IPS DF 6.9 (cell line): ENCODE data around the gene KIN.
"Not testable (repeated sequence)": the region's sequence is repeated elsewhere in the genome, so short reads cannot be mapped to it uniquely, and the experiment has no call there.

Source experiments
- DNase-seq: peaks from one replicate; pipeline ENCODE4 v3.0.0-alpha.2; 2013; ENCODE audit warnings: low read depth, low spot score
- H3K27ac ChIP-seq: one replicate; pipeline ENCODE4 v1.5.1; 2013; ENCODE audit warnings: low read length, control low read depth
- H3K27me3 ChIP-seq: 2 replicates; pipeline ENCODE4 v1.6.1; 2013; ENCODE audit warnings: mild to moderate bottlenecking, low read length; ENCODE audit not compliant: control insufficient read depth, insufficient read depth
- H3K36me3 ChIP-seq: 2 replicates; pipeline ENCODE4 v1.6.1; 2013; ENCODE audit warnings: low read length; ENCODE audit not compliant: control insufficient read depth, insufficient read depth
- H3K4me1 ChIP-seq: 2 replicates; pipeline ENCODE4 v1.6.1; 2013; ENCODE audit warnings: low read length; ENCODE audit not compliant: control insufficient read depth, insufficient read depth
- H3K4me3 ChIP-seq: 2 replicates; pipeline ENCODE4 v1.5.1; 2013; ENCODE audit warnings: mild to moderate bottlenecking, low read length
- H3K9me3 ChIP-seq: 2 replicates; pipeline ENCODE4 v1.6.1; 2013; ENCODE audit warnings: low read length, inconsistent platforms; ENCODE audit not compliant: control insufficient read depth, insufficient read depth
- WGBS: extraction: QIAGEN DNeasy Blood & Tissue Kit; methylation state at CpG from one replicate; pipeline ENCODE4 v1.1.7; 2013; ENCODE audit warnings: mixed read lengths, missing lambda C conversion rate; ENCODE audit not compliant: insufficient read length, insufficient coverage; 5-methylcytosine and 5-hydroxymethylcytosine counted together

Gene KIN

DNA sequence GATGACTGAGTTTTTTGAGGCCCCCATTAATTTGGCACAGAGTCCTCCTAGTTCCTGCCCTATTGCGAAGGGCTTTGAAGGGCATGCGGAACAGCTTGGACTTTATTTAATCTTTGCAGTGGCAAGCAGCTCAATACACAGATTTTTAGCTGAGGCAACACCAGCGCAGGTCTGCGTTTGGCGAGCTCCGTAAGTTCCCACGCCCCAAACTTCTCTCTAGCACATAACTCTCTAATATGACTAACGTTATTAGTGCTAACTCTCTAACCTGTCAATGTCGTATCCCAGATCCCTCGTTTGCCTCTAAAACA, 30.1 kb upstream of the KIN start:
- H3K9me3 ChIP-seq = no peaks in the 10 kb centered on the region
- H3K27me3 ChIP-seq = no peaks in the 10 kb centered on the region
- no peaks in the 10 kb centered on the region for H3K4me1 ChIP-seq
- no peak for DNase-seq
- H3K4me3 ChIP-seq = peak overlapping the region; percentile 83; the same call in 1 of the 2 replicates
- no peaks in the 10 kb centered on the region for H3K36me3 ChIP-seq
- WGBS = no CpG with 5 or more reads among the region's 10 CpGs
- no peak overlapping the region for H3K27ac ChIP-seq

DNA sequence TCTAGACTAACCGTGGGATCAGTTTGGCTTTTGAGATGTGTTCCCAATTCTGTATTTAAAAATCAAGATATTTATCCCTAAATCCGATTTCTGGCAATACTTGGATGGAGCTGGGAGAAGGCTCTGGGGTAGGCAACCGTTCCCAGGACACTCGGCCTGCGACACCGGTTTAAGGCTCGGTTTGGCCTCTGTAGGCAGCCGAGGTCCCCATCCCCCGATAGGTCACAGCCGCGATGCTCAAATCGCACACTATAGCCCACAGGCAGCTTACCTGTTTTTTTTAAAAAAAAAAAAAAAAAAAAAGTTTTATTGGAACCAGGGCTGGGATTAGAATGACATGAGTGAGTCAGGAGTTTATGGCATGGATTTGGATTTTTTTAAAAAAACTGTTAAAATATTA, 29.8 kb upstream of the KIN start:
- no CpG with 5 or more reads among the region's 12 CpGs for WGBS
- no peak for DNase-seq
- Histone ChIP-seq H3K36me3 (no peaks in the 10 kb centered on the region), H3K27ac (no peak overlapping the region), H3K27me3 (no peaks in the 10 kb centered on the region), H3K4me1 (no peaks in the 10 kb centered on the region), H3K9me3 (no peaks in the 10 kb centered on the region), H3K4me3 (peak overlapping the region; percentile 83; the same call in 1 of the 2 replicates)

DNA sequence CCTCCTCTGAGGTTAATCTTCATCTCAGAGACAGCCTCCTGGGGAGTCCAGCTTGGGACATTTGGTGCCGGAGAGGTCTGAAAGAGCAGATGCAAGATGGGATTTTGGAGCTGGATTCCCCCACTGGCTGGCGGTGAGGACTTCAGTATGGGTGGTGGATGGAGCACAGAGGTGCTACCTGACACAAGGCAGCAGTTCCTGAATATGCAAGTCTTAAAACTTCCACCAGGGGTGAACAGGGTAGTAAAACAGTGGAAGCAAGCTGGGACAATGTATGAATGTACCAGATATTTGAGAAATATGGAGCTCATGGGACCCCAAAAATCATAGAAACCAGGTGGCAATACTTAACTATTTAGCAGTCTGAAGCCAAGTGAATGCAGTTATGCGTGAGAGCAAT, 25.7 kb upstream of the KIN start:
- Histone ChIP-seq H3K27ac (no peak overlapping the region), H3K4me3 (no peak overlapping the region), H3K36me3 (no peaks in the 10 kb centered on the region), H3K9me3 (no peaks in the 10 kb centered on the region), H3K4me1 (0 out of 2 replicates have a peak, but pooled peaks cover 2% of the 10 kb centered on the region), H3K27me3 (no peaks in the 10 kb centered on the region)
- WGBS = no CpG with 5 or more reads among the region's 3 CpGs
- DNase-seq = no peak

- no CpG with 5 or more reads among the region's 7 CpGs for WGBS
- not testable (repeated sequence) for DNase-seq
These were observed 23.9 kb upstream of the KIN start for GRCh38 chr10:7811743-7812142.

DNA sequence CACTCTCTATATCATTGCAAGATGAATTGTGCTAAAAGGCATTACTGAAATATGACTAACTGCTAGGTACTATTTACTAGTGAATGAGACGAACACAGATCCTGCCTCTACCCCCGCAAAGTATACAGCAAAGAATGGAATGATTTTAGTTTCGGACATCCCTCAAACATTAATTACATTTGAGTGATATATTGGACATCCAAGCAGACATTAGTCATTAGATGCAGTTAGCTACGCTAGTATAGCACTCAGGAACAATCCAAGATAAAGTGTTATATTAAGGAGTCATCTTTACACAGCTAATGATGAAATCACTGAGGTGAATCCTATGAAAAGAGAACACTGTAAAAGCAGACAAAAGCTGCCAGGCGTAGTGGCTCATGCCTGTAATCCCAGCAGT, 23.2 kb upstream of the KIN start:
- WGBS = no CpG with 5 or more reads among the region's 5 CpGs
- no peak for DNase-seq
- Histone ChIP-seq H3K27ac (no peak overlapping the region), H3K4me3 (no peak overlapping the region), H3K36me3 (no peaks in the 10 kb centered on the region), H3K9me3 (no peaks in the 10 kb centered on the region), H3K27me3 (no peaks in the 10 kb centered on the region), H3K4me1 (0 out of 2 replicates have a peak, but pooled peaks cover 2% of the 10 kb centered on the region)

More at GRCh38 chr10:7811743-7812142, 23.9 kb upstream of the KIN start:
- not testable (repeated sequence) for H3K4me1 ChIP-seq, H3K27ac ChIP-seq, H3K4me3 ChIP-seq, H3K36me3 ChIP-seq, H3K27me3 ChIP-seq, H3K9me3 ChIP-seq

GRCh38 chr10:7810443-7810842, 22.6 kb upstream of the KIN start:
- no CpG with 5 or more reads among the region's 7 CpGs for WGBS
- Histone ChIP-seq H3K27ac (no peak overlapping the region), H3K36me3 (no peaks in the 10 kb centered on the region), H3K4me1 (0 out of 2 replicates have a peak, but pooled peaks cover 2% of the 10 kb centered on the region), H3K4me3 (no peak overlapping the region), H3K9me3 (no peaks in the 10 kb centered on the region), H3K27me3 (no peaks in the 10 kb centered on the region)
- no peak for DNase-seq

GRCh38 chr10:7808686-7809267, 21.0 kb upstream of the KIN start:
- DNase-seq = no peak
- whole genome bisulfite sequencing = no CpG with 5 or more reads among the region's 4 CpGs

GRCh38 chr10:7804741-7805140, 16.9 kb upstream of the KIN start:
- DNase-seq = no peak
- Histone ChIP-seq H3K27me3 (no peaks in the 10 kb centered on the region), H3K4me3 (no peak overlapping the region), H3K36me3 (peaks cover 13% of the 10 kb centered on the region; the same call in 1 of the 2 replicates), H3K4me1 (no peaks in the 10 kb centered on the region), H3K9me3 (no peaks in the 10 kb centered on the region), H3K27ac (no peak overlapping the region)
- no CpG with 5 or more reads among the region's 2 CpGs for WGBS

More at GRCh38 chr10:7808686-7809267, 21.0 kb upstream of the KIN start:
- peaks cover 9% of the 10 kb centered on the region; the same call in 1 of the 2 replicates for H3K36me3 ChIP-seq
- H3K4me3 ChIP-seq = no peak overlapping the region
- no peaks in the 10 kb centered on the region for H3K9me3 ChIP-seq
- H3K4me1 ChIP-seq = 0 out of 2 replicates have a peak, but pooled peaks cover 2% of the 10 kb centered on the region
- H3K27ac ChIP-seq = no peak overlapping the region
- no peaks in the 10 kb centered on the region for H3K27me3 ChIP-seq

DNA sequence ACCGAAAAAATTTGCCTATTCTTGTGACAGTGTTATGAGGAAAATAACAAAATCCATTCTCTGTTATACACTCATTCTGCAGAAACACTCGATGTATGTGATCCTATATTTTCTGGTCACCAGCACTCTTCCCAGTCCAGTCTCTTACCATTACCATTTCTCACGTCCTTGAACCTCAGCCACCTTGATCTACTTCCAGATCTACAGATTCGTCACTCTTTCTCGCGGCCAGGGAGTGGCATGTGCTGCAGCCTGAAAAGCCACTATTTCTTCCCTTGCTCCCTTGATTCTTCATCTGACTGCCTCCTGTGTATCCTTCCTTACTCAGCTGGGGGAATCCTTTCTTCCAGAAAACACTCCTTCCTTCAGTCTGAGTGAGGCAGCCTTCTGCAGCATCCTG, 16.4 kb upstream of the KIN start:
- no peaks in the 10 kb centered on the region for H3K4me1 ChIP-seq
- no peaks in the 10 kb centered on the region for H3K27me3 ChIP-seq
- no peak for DNase-seq
- H3K27ac ChIP-seq = no peak overlapping the region
- H3K36me3 ChIP-seq = peaks cover 17% of the 10 kb centered on the region; the same call in 1 of the 2 replicates
- no peak overlapping the region for H3K4me3 ChIP-seq
- H3K9me3 ChIP-seq = no peaks in the 10 kb centered on the region
- no CpG with 5 or more reads among the region's 6 CpGs for WGBS

DNA sequence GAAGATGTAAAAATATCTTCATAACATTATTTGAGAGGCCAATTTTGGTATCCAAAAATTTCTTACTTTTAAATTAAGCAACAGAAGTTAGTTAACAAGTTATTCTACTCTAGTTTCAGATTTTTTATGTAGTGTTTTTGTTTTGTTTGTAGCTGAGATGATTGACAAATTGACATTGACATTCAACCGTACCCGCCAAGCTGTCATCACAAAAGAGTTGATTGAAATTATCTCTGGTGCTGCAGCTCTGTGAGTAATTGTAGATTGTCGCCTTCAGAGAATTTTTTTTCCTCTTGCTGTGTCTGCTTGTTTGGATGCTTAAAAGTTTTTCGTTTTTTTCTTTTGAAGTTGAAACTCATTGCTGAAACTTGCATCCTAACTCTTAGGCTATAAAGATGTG, 14.8 kb upstream of the KIN start:
- no CpG with 5 or more reads among the region's 4 CpGs for WGBS
- H3K9me3 ChIP-seq = no peaks in the 10 kb centered on the region
- H3K27me3 ChIP-seq = no peaks in the 10 kb centered on the region
- DNase-seq = no peak
- H3K4me1 ChIP-seq = no peaks in the 10 kb centered on the region
- H3K36me3 ChIP-seq = peaks cover 17% of the 10 kb centered on the region; the same call in 1 of the 2 replicates
- H3K4me3 ChIP-seq = no peak overlapping the region
- no peak overlapping the region for H3K27ac ChIP-seq

- Histone ChIP-seq H3K4me3 (no peak overlapping the region), H3K27ac (no peak overlapping the region), H3K9me3 (no peaks in the 10 kb centered on the region), H3K4me1 (no peaks in the 10 kb centered on the region), H3K27me3 (no peaks in the 10 kb centered on the region), H3K36me3 (peaks cover 13% of the 10 kb centered on the region; the same call in 1 of the 2 replicates)
- DNase-seq = no peak
- WGBS = no CpG with 5 or more reads among the region's 6 CpGs
These were observed 9.8 kb upstream of the KIN start for GRCh38 chr10:7797582-7797981.
